GM19468 (cell line): Measurements from ENCODE around the gene SRP54.
"Not testable (repeated sequence)": the region's sequence is repeated elsewhere in the genome, so short reads cannot be mapped to it uniquely, and the experiment has no call there.

ENCODE experiments used
- ATAC-seq: cut with Tn5 transposase; IDR thresholded peaks from one replicate; pipeline ENCODE4 v1.9.1; 2021; ENCODE audit warnings: mild to moderate bottlenecking, moderate library complexity, moderate number of reproducible peaks; ENCODE audit not compliant: unreplicated experiment; ENCODE audit errors: extremely low read depth

Gene SRP54

DNA sequence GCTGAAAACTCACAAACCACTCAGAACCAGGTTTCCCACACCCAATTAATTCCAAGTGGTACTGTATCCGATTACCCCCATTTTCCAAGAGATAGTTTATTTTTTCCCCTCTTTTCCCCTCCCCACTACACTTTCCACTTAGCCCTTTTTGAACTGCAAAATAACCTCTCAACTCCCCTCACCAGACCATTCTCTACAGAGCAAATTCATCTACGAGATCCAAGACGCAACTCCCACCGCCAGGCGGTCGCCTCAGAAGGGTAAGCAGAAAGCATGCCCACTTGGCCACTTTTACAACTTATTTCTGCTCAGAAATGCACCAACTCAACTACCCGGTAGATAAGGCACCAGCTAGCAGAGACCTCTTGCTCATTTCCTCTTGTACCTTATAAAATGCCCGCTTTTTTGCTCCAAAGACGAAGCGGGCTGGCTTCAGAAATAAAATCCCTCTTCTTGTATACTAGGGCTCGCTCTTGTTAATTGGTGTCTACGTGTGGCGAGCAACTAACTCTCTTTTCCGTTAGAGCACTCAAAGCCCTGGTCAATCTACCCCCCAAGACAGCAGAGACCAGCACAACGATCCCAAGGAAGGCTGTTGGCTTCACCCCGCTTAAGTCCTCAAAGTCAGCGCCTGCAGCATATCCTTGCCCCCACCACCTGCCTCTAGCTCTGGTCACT, 910 bp upstream of the SRP54 start:
- no peak for ATAC-seq

GRCh38 chr14:34983148-34983760, 462 bp downstream of the SRP54 start:
- no peak for ATAC-seq

GRCh38 chr14:34983786-34984185, 994 bp downstream of the SRP54 start:
- ATAC-seq: no peak

- ATAC-seq: no peak
Measured at GRCh38 chr14:34985740-34986139, 2.9 kb downstream of the SRP54 start.

DNA sequence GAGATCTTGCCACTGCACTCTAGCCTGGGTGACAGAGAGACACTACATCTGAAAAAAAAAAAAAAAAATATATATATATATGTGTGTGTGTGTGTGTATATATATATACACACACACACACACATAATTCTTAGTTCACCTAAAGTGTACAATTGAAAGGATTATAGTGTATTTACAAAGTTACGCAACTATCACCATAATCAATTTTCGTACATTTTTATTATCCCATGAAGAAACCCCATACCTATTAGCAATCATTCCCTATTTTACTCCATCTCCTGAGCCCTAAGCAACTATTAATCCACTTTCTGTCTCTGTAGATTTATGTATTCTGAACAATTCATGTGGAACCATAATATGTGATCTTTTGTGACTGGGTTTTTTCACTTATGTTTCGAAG, 4.4 kb downstream of the SRP54 start:
- ATAC-seq: no peak

- ATAC-seq: no peak
Measured at GRCh38 chr14:34989762-34990161, 7.0 kb downstream of the SRP54 start.

- no peak for ATAC-seq
Measured at GRCh38 chr14:34993426-34993825, 10.6 kb downstream of the SRP54 start.

DNA sequence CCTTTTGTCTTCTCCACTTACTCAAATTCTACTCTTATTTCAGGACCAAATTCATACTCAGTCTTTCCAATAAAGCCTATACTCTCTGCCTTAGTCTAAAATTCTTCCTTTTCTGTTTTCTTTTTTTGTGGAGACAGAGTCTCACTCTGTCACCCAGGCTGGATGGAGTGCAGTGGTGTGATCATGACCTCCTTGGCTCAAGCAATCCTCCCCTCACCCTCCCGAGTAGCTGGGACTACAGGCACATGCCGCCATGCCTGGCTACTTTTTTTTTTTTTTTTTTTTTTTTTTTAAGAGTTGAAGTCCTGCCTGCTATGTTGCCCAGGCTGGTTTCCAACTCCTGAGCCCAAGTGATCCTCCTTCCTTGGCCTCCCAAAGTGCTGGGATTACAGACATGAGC, 11.9 kb downstream of the SRP54 start:
- ATAC-seq: no peak

DNA sequence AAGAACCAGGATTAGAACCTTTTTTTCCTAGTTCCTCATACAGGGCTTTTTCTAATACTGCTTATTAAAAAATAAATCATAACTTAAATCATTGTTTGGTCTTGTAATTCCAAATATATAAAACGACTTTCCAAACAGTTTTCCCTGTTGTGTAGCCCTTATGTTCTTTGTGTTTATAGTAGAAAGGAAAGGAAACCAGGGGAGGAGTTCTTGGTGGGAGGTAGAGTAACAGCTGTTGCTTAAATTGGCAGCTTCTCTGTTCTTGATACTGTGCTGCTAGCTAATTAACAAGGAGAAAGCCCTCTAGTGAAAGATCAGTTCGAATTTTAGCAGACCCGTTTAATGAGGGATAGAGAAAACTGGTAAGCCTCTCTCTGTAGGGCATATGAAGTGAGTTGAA, 15.0 kb downstream of the SRP54 start:
- ATAC-seq: no peak

DNA sequence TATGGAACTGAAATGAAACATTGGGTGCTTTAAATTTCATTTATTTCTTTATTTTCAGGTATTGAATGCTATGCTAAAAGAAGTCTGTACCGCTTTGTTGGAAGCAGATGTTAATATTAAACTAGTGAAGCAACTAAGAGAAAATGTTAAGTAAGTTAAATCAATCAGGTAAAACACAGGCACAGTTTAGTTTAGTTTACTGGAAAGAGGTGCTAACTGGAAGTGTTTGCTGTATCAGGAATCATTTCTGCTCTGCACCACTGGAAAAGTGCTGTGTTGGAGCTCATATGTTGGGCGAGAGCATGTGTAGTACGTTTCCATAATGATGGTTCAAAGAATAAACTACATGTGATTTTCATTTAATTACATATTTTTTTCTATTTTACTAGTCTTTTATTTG, 16.7 kb downstream of the SRP54 start:
- ATAC-seq: no peak

DNA sequence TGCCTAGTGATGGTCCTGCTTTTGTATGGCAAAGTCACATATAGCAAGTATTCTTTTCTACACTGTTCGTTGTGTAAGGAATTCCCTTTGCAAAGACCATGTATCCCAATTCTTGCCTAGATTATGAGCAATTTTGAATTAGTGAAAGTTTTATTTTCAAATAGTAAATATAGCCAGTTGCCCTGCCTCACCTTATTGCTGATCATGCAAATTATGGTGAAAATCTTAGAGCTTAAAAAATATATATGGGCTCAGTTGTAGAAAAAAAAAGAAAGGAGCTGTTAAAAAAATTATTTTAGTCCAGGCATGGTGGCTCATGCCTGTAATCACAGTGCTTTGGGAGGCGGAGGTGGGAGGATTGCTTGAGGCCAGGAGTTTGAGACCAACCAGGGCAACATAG, 18.8 kb downstream of the SRP54 start:
- ATAC-seq: no peak

GRCh38 chr14:35004839-35005238, 22.0 kb downstream of the SRP54 start:
- no peak for ATAC-seq

DNA sequence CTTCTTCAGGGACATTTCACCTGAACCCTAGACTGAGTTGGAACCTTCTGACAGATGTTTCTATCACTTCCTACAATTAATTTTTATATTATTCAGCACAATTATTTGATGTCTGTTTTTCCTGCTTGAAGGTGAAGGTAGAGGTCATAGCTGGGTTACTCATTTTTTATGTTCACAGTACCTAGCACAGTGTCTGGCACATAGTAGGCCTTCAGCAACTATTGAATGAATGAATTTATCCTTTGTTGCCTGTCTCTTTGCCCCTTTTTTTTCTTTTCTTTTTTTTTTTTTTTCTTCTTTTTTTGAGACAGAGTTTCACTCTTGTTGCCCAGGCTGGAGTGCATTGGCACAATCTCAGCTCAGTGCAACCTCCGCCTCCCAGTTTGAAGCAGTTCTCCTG, 33.8 kb downstream of the SRP54 start:
- no peak for ATAC-seq

GRCh38 chr14:35020713-35021112, 37.9 kb downstream of the SRP54 start:
- no peak for ATAC-seq

- ATAC-seq: no peak
Measured at GRCh38 chr14:35028435-35028834, 45.6 kb downstream of the SRP54 start.

GRCh38 chr14:35032562-35032961, 49.8 kb downstream of the SRP54 start:
- no peak for ATAC-seq

- no peak for ATAC-seq
Measured at GRCh38 chr14:35034440-35034833, 51.6 kb downstream of the SRP54 start.

- not testable (repeated sequence) for ATAC-seq
Measured at GRCh38 chr14:35034944-35035554, 52.3 kb downstream of the SRP54 start.

DNA sequence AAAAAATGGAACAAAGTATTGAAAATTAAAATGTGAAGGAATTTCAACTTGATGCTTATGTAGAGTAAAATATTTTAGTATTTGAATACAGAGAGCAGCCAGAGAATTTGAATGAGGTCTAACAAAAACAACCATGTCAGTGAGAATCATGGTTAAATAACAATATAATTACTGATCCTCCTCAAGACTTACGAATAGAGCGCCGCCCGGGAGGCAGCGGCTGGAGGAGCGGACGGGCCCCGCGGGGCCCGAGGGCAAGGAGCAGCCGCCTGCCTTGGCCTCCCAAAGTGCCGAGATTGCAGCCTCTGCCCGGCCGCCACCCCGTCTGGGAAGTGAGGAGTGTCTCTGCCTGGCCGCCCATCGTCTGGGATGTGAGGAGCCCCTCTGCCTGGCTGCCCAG, 55.5 kb downstream of the SRP54 start:
- not testable (repeated sequence) for ATAC-seq

DNA sequence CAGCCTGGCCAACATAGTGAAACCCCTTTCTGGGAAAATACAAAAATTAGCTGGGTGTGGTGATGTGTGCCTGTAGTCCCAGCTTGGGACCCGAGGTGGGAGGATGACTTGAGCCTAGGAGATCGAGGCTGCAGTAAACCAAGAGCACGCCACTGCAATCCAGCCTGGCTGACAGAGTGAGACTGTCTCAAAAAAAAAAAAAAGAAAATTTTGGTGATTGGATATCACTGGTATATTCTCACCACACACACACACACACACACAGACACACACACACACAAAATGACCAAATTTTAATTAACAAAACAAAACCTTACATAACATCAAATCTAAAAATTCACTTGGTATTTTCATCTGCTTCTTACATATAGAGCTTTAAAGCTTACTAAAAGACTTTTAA, 59.8 kb downstream of the SRP54 start:
- no peak for ATAC-seq

DNA sequence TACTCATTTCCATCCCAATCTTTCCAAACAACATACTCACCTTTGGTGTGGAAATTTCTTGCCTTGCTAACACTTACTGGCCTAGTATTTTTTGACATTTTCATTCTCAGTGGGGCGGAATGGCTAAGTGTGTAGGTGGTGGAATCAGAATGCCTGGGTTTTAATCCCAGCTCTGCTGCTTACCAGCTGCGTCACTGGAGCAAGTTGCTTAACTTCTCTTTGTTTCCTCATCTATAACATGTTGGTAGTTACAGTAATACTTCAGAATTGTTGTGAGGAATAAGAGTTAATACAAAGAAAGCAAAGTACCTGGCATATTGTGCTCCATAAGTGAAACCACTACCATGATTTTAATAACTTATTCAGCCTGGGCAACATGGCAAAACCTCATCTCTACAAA, 60.3 kb downstream of the SRP54 start:
- ATAC-seq: no peak
